GM19455 (cell line): ENCODE results near the gene NRP1.

ENCODE experiments used
- ATAC-seq: cut with Tn5 transposase; IDR thresholded peaks from one replicate; pipeline ENCODE4 v1.9.1; 2021; ENCODE audit not compliant: unreplicated experiment

Gene NRP1

DNA sequence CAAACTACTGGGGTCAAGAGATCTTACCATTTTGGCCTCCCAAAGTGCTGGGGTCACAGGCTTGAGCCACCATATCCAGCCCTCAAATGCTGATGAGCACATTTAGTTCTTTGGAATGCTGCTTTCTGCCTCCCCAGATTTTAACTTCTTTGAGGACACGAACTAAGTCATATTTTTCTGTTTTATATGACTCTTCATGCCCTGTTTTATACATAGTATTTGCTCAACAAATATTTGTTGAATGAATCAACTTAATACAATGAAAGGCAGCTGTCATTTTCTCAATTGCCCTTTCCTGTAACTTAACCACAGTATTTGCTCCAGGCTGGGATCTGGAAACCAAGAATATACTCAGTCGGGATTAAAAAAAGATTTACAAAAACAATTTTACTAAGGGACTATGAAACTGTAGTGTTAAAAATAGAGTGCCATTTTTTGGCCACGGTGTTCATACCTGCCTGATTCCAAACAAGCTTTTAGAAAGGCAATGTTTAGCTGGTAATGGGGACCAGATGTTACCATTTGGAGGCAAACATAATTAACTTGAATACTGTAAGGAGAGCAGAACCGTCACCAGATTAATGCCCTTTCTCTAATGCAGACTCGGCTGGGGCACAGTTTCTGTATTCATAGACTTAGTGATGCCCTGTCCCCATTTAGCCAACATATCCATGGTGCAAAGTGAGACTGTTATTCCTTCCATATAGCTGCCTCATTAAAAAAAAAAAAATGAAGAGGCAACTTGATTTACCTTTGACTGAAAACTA lies 117.6 kb downstream of the NRP1 start:
- ATAC-seq, result no peak

- no peak for ATAC-seq
These were observed 118.8 kb downstream of the NRP1 start for GRCh38 chr10:33215635-33216034.

GRCh38 chr10:33215154-33215553 lies 119.3 kb downstream of the NRP1 start:
- ATAC-seq, result no peak

DNA sequence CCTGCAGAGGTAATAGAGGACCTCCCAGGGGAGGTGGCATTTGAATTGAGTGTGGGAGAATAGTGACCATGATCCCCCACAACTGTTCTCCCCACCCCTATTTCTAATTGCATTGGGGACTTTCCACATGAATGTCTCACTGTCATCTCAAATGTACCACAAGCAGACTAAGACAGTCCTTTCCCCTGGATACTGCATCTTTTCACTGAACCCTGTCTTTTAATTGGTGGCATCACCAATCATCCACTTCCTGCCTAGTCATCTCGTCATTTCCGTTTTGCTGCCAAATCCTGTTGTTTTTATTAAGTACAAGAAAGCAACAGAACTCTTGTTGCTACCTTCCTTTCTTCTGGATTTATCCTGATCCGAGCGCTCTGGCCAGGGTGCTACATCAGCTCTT lies 120.3 kb downstream of the NRP1 start:
- ATAC-seq, result no peak

- no peak for ATAC-seq
These were observed 122.3 kb downstream of the NRP1 start for GRCh38 chr10:33212061-33212748.

DNA sequence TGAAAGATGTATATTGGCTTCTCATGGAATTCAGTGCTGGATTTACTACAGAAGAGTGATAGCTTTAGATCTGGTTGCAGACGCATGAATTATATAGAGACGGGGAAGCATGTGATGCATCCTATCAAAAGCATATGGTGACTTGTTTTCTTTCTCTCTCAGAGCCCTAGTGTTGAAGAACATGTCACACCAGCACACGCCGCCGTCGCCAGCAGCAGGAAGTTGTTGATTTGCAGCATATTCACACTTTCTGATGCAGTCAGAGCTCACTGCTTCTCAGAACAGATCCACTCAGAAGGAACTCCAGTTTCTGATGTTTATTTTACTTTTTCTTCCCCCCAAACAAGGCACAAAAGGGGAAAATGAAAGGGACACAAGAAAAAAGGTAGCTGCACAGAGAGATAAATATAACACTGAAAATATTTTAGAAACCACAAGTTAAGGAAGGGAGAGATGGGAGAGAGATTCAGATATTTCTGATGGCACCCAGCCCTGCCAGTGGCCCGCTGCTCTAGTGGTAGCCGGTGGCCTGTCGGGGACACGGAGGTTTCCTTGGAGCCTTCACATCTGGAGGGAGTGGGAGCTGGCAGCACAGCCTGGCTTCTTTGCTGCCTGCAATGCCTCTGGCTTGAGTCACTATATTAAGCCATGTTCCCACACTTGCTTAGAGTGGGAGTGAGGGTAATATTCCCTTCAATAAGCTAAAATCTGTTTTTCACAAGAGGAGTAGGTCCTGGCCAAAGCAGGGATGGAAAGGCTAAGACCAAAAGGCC lies 123.2 kb downstream of the NRP1 start:
- no peak for ATAC-seq

DNA sequence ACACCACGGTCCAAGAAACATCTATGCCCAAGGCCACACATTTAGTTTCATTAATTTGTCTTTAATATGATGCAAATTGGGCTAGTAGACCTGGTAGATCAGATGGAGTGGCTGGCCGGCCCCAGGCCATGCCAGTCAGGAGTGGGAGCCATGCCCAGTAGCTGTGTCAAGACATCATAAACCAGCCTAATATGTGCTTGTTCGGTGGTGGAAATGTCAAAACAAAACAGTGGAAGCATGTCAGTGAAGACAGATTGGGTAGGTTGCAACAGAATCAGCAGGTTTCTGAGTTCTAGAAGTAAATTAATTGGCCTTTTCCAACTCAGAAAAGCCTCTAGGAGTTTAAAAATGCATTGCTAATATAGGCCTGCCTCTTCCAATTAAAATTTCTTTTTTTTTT lies 124.7 kb downstream of the NRP1 start:
- no peak for ATAC-seq

GRCh38 chr10:33208166-33208565 lies 126.3 kb downstream of the NRP1 start:
- no peak for ATAC-seq

DNA sequence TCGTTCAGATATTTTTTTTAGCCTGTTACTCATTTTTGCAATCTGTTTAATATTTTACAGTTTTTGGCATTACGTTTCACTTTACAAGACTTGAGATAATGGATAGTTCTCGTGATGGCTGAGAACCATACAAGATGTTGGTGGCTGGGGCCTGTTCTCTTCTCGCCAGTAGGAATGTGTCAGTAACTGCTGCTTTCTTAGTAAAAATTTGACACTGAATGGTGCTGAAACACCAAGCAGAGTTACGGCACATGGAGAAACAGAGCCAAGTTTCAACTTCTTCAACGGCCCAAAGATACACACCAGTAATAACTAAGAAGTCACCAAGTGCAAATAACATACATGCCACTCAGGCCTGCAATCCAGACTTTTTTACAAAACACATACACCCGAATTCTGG lies 130.4 kb downstream of the NRP1 start:
- ATAC-seq, result no peak

GRCh38 chr10:33201971-33202370 lies 132.5 kb downstream of the NRP1 start:
- no peak for ATAC-seq

GRCh38 chr10:33201056-33201780 lies 133.2 kb downstream of the NRP1 start:
- no peak for ATAC-seq

- no peak for ATAC-seq
These were observed 134.7 kb downstream of the NRP1 start for GRCh38 chr10:33199731-33200232.

DNA sequence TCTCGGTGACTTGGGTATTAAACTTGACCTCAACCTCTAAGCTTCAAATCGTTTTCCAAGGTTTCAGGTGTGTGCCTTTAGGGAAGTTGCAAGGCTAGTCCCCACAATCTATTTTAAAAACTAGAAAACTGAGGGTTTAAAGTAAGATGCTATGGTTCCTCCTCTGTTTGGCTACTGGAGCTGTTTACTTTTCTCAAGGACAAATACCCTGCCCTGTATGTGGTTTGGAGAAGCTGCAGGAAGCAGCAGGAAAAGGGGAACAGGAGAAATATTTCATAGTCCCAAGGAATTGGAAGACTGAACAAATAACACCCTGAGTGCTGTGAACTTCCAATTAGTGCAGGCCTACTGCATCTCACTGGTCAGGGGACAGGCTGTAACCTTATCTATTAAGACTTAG lies 135.9 kb downstream of the NRP1 start:
- ATAC-seq, result no peak

- no peak for ATAC-seq
These were observed 137.6 kb downstream of the NRP1 start for GRCh38 chr10:33196710-33197491.

DNA sequence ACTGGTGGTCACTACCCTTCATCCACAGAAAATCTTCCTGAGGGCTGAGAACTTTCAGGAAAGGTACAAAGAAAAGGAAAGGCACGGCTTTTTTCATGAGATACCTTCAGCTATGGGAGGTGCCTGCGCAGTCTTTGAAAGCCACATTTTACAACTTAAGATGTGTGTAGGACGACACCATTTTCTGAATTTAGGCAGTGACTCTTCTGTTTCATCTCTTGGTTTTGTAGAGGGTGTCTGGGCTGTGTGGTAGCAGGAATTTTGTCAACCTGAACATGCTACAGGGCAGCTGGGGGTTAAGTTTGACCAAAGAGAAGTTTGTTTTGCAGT lies 138.1 kb downstream of the NRP1 start:
- ATAC-seq, result no peak

GRCh38 chr10:33195608-33196376 lies 138.7 kb downstream of the NRP1 start:
- ATAC-seq, result no peak

DNA sequence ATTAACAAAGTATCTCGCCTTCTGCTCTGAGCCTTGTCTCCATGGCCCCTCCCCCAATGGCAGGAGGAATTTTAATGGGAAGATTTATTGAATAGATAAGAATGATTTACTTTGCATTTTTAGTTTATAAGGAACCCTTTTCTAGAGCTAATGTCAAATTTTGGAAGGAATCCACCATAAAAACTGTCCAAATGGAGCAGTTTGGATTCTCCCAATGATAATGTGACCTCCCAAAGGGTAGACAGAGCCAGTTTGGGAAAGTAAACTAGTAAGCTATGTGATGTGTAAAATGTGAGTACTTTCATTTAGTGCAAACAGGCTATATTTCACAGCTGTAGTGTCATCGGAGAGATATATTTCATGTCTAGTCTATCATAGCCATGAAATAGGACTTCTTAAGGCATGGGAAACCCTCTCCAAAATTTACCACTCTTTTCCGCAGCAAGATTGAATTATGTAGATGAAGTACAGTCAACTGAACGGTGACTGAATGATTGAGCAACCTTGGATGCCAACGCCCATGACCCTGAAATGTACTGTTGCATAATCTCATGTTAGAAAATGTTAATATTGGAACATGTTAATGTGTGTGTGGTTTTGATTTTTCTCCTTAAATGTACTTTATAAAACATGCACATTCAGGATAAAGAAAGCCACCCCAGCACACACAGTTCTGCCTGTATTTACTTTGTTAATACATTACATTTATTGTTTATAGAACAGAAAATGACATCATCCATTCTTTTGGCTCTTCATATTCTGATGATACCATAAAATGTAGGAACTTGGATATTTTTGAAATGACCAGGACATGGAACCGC lies 140.6 kb downstream of the NRP1 start:
- ATAC-seq, result no peak

DNA sequence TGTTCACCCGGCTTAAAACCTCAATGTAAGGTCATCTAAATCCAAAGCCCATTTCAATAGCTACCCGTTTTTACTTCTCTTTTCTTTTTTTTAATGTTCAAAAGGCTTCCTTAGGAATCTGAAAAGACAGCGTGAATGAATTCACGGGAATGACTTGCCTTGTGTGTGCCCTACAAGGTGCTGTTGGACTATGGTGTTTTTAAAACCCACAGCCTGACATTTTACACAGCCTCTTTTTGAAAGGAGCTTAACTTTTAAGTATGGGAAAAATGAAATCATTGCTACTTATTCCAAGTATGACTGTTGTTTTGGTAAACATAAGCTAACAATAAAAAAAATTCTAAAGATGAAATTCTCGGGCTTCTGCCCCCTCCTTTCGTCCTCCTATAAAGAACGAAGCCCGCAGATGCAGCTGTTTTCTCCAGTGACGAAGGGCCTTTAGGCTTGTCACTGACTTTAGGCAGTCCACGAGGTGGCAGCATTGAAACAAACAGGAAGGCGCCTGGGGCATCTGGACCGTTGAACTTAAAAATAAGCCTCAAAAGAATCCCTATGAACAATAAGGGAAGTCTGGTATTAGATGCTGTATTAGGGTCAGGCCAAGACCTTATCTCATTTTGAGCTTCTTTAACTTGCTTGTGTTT lies 141.3 kb downstream of the NRP1 start:
- ATAC-seq, result peak; percentile 85
